RWPE1 (cell line): ENCODE results near the gene SERPINB10.

Experiments
- CTCF ChIA-PET: fragments of 350-600 bp; sonication (Branson Sonifier 250); formaldehyde crosslinking; extraction: SDS; loops from one replicate; lab custom pipeline; 2021; lab: Yijun Ruan, JAX
- POLR2A ChIA-PET: fragments of 400-600 bp; formaldehyde crosslinking; extraction: SDS; loops from one replicate; lab custom pipeline; 2020; ENCODE audit warnings: antibody characterized with exemption; ENCODE audit not compliant: low non-redundant PET; lab: Yijun Ruan, JAX
- DNase-seq: peaks from one replicate; pipeline ENCODE4 v3.0.0; 2012; ENCODE audit warnings: low spot score
- H3K27ac ChIP-seq: fragments of 450-650 bp; 2 replicates; pipeline ENCODE4 v1.5.1; 2017
- CTCF ChIP-seq: fragments of 450-650 bp; conservative IDR thresholded peaks from 2 replicates; pipeline ENCODE4 v1.5.1; 2017; ENCODE audit warnings: low read depth, mild to moderate bottlenecking

SERPINB10 gene

GRCh38 chr18:63951302-63951705 lies 43.5 kb downstream of the SERPINB10 start:
- POLR2A ChIA-PET, result no interaction called here
- no peak for TF ChIP-seq CTCF
- H3K27ac ChIP-seq, result no peak overlapping the region
- CTCF ChIA-PET, result interaction anchor here (0.6 kb wide), 1 partner anchor 33 kb away, joined by 4 read pairs; no protein-coding TSS in a partner anchor
- no peak for DNase-seq

- no peak for TF ChIP-seq CTCF
- POLR2A ChIA-PET, result no interaction called here
- DNase-seq, result no peak
- no peak overlapping the region for H3K27ac ChIP-seq
- CTCF ChIA-PET, result no interaction called here
These were observed 46.1 kb downstream of the SERPINB10 start for GRCh38 chr18:63953811-63954210.

GRCh38 chr18:63956755-63957154 lies 49.0 kb downstream of the SERPINB10 start:
- DNase-seq, result no peak
- POLR2A ChIA-PET, result no interaction called here
- H3K27ac ChIP-seq, result no peak overlapping the region
- no peak for TF ChIP-seq CTCF
- CTCF ChIA-PET, result interaction anchor here (0.7 kb wide), 1 partner anchor 1416 kb away, joined by 9 read pairs; no protein-coding TSS in a partner anchor

- no peak for TF ChIP-seq CTCF
- CTCF ChIA-PET, result no interaction called here
These were observed 53.1 kb downstream of the SERPINB10 start for GRCh38 chr18:63960891-63961290.

GRCh38 chr18:63961435-63961980 lies 53.8 kb downstream of the SERPINB10 start:
- no peak overlapping the region for H3K27ac ChIP-seq
- no peak for DNase-seq
- TF ChIP-seq CTCF, result no peak
- POLR2A ChIA-PET, result interaction anchor here (0.6 kb wide), 1 partner anchor 9 kb away, joined by 3 read pairs; no protein-coding TSS in a partner anchor
- CTCF ChIA-PET, result interaction anchor here (0.6 to 0.7 kb wide), 2 partner anchors 237 to 900 kb away, joined by 3 to 4 read pairs; no protein-coding TSS in a partner anchor

More at GRCh38 chr18:63960891-63961290, 53.1 kb downstream of the SERPINB10 start:
- no peak overlapping the region for H3K27ac ChIP-seq
- POLR2A ChIA-PET, result no interaction called here
- DNase-seq, result no peak

- no peak for DNase-seq
- ChIA-PET POLR2A (interaction anchor here (0.6 kb wide), 1 partner anchor 8 kb away, joined by 3 read pairs; no protein-coding TSS in a partner anchor), CTCF (interaction anchor here (0.6 to 0.7 kb wide), 2 partner anchors 237 to 901 kb away, joined by 3 to 4 read pairs; no protein-coding TSS in a partner anchor)
- no peak overlapping the region for H3K27ac ChIP-seq
- no peak for TF ChIP-seq CTCF
These were observed 54.4 kb downstream of the SERPINB10 start for GRCh38 chr18:63962137-63962536.
